NB4 (cell line): Measurements from ENCODE around the gene SIGLEC10.

Experiments used
- POLR2A ChIP-seq: IDR thresholded peaks from 2 replicates; pipeline ENCODE4 v1.6.1; 2011; ENCODE audit warnings: mild to moderate bottlenecking; ENCODE audit not compliant: insufficient read length; ENCODE audit errors: extremely low read depth
- TF ChIP-seq, protein P1 (sequence below): IDR thresholded peaks from one replicate; pipeline ENCODE4 v1.5.1; 2012; ENCODE audit warnings: low read depth, low read length

DNA sequence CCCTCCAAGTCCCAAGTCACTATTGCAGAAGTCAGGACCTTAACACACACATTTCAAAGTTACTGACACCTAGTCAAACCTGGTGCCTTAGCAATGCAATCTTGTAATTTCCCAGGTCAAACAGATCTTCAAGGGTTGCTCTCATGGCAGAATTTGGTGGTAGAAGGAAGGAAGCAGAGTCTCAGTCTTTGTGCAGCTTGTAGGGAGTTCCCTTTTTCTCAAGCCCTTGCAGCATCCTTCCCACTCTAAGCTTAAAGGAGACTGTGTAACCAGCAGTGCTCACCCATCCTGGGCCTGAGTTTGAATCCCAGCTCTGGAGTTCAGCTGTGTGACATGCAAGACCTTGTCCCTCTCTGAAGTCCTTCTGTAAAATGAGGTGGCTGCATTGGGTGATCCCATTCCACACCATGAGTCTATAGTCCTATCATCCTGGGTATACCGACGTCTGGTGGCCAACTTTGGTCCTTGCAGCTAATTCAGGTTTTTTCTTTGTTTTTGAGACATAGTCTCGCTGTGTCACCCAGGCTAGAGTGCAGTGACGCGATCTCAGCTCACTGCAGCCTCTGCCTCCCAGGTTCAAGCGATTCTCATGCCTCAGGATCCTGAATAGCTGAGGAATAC, 9.8 kb downstream of the SIGLEC10 start:
- TF ChIP-seq, protein P1, sequence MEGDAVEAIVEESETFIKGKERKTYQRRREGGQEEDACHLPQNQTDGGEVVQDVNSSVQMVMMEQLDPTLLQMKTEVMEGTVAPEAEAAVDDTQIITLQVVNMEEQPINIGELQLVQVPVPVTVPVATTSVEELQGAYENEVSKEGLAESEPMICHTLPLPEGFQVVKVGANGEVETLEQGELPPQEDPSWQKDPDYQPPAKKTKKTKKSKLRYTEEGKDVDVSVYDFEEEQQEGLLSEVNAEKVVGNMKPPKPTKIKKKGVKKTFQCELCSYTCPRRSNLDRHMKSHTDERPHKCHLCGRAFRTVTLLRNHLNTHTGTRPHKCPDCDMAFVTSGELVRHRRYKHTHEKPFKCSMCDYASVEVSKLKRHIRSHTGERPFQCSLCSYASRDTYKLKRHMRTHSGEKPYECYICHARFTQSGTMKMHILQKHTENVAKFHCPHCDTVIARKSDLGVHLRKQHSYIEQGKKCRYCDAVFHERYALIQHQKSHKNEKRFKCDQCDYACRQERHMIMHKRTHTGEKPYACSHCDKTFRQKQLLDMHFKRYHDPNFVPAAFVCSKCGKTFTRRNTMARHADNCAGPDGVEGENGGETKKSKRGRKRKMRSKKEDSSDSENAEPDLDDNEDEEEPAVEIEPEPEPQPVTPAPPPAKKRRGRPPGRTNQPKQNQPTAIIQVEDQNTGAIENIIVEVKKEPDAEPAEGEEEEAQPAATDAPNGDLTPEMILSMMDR: no peak
- no peak for TF ChIP-seq POLR2A
